IMR-90 (cell line): ENCODE measurements around the gene TSC22D4. TPM values are rescaled to one million over a fixed set of nuclear protein-coding genes. Genes with fewer than 3 reads are reported as not detected.

Source experiments
- ATAC-seq: fragments of 200-7000 bp; cut with Tn5 transposase; 2 replicates; pipeline ENCODE4 v1.9.1; 2020; ENCODE audit warnings: low read depth, mild to moderate bottlenecking, moderate library complexity
- BruUV-seq: library from RNA; stranded (reverse); fragments of 400-500 nt; replicated peaks from 2 replicates; lab custom pipeline; 2021; lab: Mats Ljungman, UMichigan
- CTCF ChIA-PET: fragments of 300-600 bp; formaldehyde crosslinking; extraction: SDS; loops from one replicate; lab custom pipeline; 2021; ENCODE audit warnings: antibody characterized with exemption; lab: Yijun Ruan, JAX
- POLR2A ChIA-PET: fragments of 300-600 bp; sonication (Branson Sonifier 250); formaldehyde crosslinking; loops from one replicate; lab custom pipeline; 2022; ENCODE audit warnings: antibody characterized with exemption; ENCODE audit not compliant: unreplicated experiment; lab: Charles Lee
- DNase-seq: peaks from one replicate; pipeline ENCODE4 v3.0.0; 2013
- H2AFZ ChIP-seq: replicated peaks from 2 replicates; pipeline ENCODE3; 2013; ENCODE audit warnings: low read length, mild to moderate bottlenecking; ENCODE audit not compliant: poor library complexity
- H2AK5ac ChIP-seq: 2 replicates; pipeline ENCODE4 v1.6.1; 2013; ENCODE audit warnings: low read depth, low read length, inconsistent platforms
- H2AK9ac ChIP-seq: replicated peaks from 2 replicates; pipeline ENCODE3; 2013; ENCODE audit warnings: mild to moderate bottlenecking, low read depth, low read length, moderate library complexity; ENCODE audit not compliant: poor library complexity
- H2BK120ac ChIP-seq: 2 replicates; pipeline ENCODE4 v1.6.1; 2013; ENCODE audit warnings: low read depth, low read length, inconsistent platforms
- H2BK15ac ChIP-seq: 3 replicates; pipeline ENCODE4 v1.6.1; 2013; ENCODE audit warnings: low read depth, low read length, inconsistent platforms
- H2BK20ac ChIP-seq: 2 replicates; pipeline ENCODE4 v1.6.1; 2013; ENCODE audit warnings: low read depth, mild to moderate bottlenecking, inconsistent platforms, low read length, moderate library complexity
- H2BK5ac ChIP-seq: 2 replicates; pipeline ENCODE4 v1.6.1; 2013; ENCODE audit warnings: mild to moderate bottlenecking, low read depth, low read length, inconsistent platforms; ENCODE audit not compliant: poor library complexity, severe bottlenecking
- H3K14ac ChIP-seq: replicated peaks from 2 replicates; pipeline ENCODE4 v1.6.1; 2013; ENCODE audit warnings: low read depth, low read length, inconsistent platforms
- H3K18ac ChIP-seq: 2 replicates; pipeline ENCODE4 v1.6.1; 2013; ENCODE audit warnings: low read depth, low read length, control low read depth
- H3K23ac ChIP-seq: 2 replicates; pipeline ENCODE4 v1.6.1; 2013; ENCODE audit warnings: low read depth, low read length, inconsistent platforms
- H3K27ac ChIP-seq: 2 replicates; pipeline ENCODE4 v1.5.1; 2013; ENCODE audit warnings: mild to moderate bottlenecking, control low read depth, low read length; ENCODE audit not compliant: insufficient read depth
- H3K27me3 ChIP-seq: 2 replicates; pipeline ENCODE4 v1.6.1; 2013; ENCODE audit warnings: low read length; ENCODE audit not compliant: control insufficient read depth, insufficient read depth
- H3K36me3 ChIP-seq: 2 replicates; pipeline ENCODE4 v1.6.1; 2013; ENCODE audit warnings: low read length, mixed read lengths; ENCODE audit not compliant: control insufficient read depth, insufficient read depth
- H3K4ac ChIP-seq: 2 replicates; pipeline ENCODE4 v1.6.1; 2013; ENCODE audit warnings: low read depth, low read length, inconsistent platforms
- H3K4me1 ChIP-seq: 2 replicates; pipeline ENCODE4 v1.6.1; 2013; ENCODE audit warnings: low read length, mixed read lengths; ENCODE audit not compliant: control insufficient read depth, insufficient read depth
- H3K4me2 ChIP-seq: 2 replicates; pipeline ENCODE4 v1.6.1; 2013; ENCODE audit warnings: low read depth, mild to moderate bottlenecking, control low read depth, low read length, moderate library complexity
- H3K4me3 ChIP-seq: 2 replicates; pipeline ENCODE4 v1.5.1; 2013; ENCODE audit warnings: low read depth, mild to moderate bottlenecking, control low read depth, low read length, moderate library complexity; ENCODE audit not compliant: insufficient read depth
- H3K56ac ChIP-seq: 2 replicates; pipeline ENCODE4 v1.6.1; 2013; ENCODE audit warnings: low read length, inconsistent platforms; ENCODE audit not compliant: insufficient read depth; ENCODE audit errors: extremely low read depth
- H3K79me1 ChIP-seq, 2 experiments: 2 replicates each; pipeline ENCODE4 v1.6.1; 2013; ENCODE audit warnings: low read length in 2 of 2, inconsistent platforms in 1 of 2, low read depth in 1 of 2
- H3K9ac ChIP-seq: 2 replicates; pipeline ENCODE4 v1.6.1; 2013; ENCODE audit warnings: low read depth, low read length, control low read depth
- H3K9me1 ChIP-seq: 2 replicates; pipeline ENCODE4 v1.6.1; 2013; ENCODE audit warnings: low read length, inconsistent platforms; ENCODE audit not compliant: insufficient read depth
- H3K9me3 ChIP-seq: 2 replicates; pipeline ENCODE4 v1.6.1; 2013; ENCODE audit warnings: low read length; ENCODE audit not compliant: control insufficient read depth, insufficient read depth
- H4K20me1 ChIP-seq: 2 replicates; pipeline ENCODE4 v1.6.1; 2013; ENCODE audit warnings: low read length, inconsistent platforms; ENCODE audit not compliant: insufficient read depth
- H4K5ac ChIP-seq: 2 replicates; pipeline ENCODE4 v1.6.1; 2013; ENCODE audit warnings: mild to moderate bottlenecking, low read depth, low read length, control low read depth
- H4K8ac ChIP-seq, 2 experiments: 2 replicates each; pipeline ENCODE4 v1.6.1; 2013; ENCODE audit warnings: low read depth in 2 of 2, low read length in 2 of 2, control low read depth in 1 of 2, inconsistent platforms in 1 of 2
- H4K91ac ChIP-seq: 2 replicates; pipeline ENCODE4 v1.6.1; 2013; ENCODE audit warnings: low read depth, low read length, inconsistent platforms; ENCODE audit not compliant: insufficient read depth
- BHLHE40 ChIP-seq: fragments of 150-350 bp; IDR thresholded peaks from 2 replicates; pipeline ENCODE4 v1.6.1; 2016; ENCODE audit warnings: mild to moderate bottlenecking, low read depth, low read length
- CEBPB ChIP-seq: IDR thresholded peaks from 2 replicates; pipeline ENCODE4 v1.6.1; 2012; ENCODE audit warnings: low read depth, low read length, improper control_type of control experiment
- CHD1 ChIP-seq: IDR thresholded peaks from 2 replicates; pipeline ENCODE4 v1.6.1; 2012; ENCODE audit warnings: low read depth, low read length, improper control_type of control experiment
- CTCF ChIP-seq: conservative IDR thresholded peaks from 2 replicates; pipeline ENCODE4 v1.5.1; 2012; ENCODE audit warnings: mild to moderate bottlenecking, low read depth, low read length, improper control_type of control experiment
- ELK1 ChIP-seq: fragments of 150-350 bp; IDR thresholded peaks from 2 replicates; pipeline ENCODE4 v1.6.1; 2016; ENCODE audit warnings: low read depth, mild to moderate bottlenecking, low read length, moderate library complexity, borderline replicate concordance
- FOS ChIP-seq: fragments of 150-350 bp; IDR thresholded peaks from 2 replicates; pipeline ENCODE4 v1.6.1; 2016; ENCODE audit warnings: low read depth, low read length
- MAFK ChIP-seq: IDR thresholded peaks from 2 replicates; pipeline ENCODE4 v1.6.1; 2012; ENCODE audit warnings: low read depth, low read length, improper control_type of control experiment
- MAZ ChIP-seq: IDR thresholded peaks from 2 replicates; pipeline ENCODE4 v1.6.1; 2012; ENCODE audit warnings: low read depth, mild to moderate bottlenecking, low read length, improper control_type of control experiment, moderate library complexity, borderline replicate concordance
- MXI1 ChIP-seq: IDR thresholded peaks from 2 replicates; pipeline ENCODE4 v1.6.1; 2012; ENCODE audit warnings: low read depth, mild to moderate bottlenecking, low read length, moderate library complexity, borderline replicate concordance
- NFE2L2 ChIP-seq: fragments of 150-350 bp; IDR thresholded peaks from 2 replicates; pipeline ENCODE4 v1.6.1; 2016; ENCODE audit warnings: low read depth, mild to moderate bottlenecking, low read length
- POLR2A ChIP-seq: IDR thresholded peaks from 2 replicates; pipeline ENCODE4 v1.6.1; 2012; ENCODE audit warnings: mild to moderate bottlenecking, low read depth, low read length
- RCOR1 ChIP-seq: IDR thresholded peaks from 2 replicates; pipeline ENCODE4 v1.6.1; 2012; ENCODE audit warnings: mild to moderate bottlenecking, low read length, improper control_type of control experiment; ENCODE audit not compliant: insufficient replicate concordance
- RFX5 ChIP-seq: IDR thresholded peaks from 2 replicates; pipeline ENCODE4 v1.8.0; 2012; ENCODE audit warnings: low read depth, mild to moderate bottlenecking, low read length, moderate library complexity
- SMC3 ChIP-seq: fragments of 150-350 bp; IDR thresholded peaks from 2 replicates; pipeline ENCODE4 v1.6.1; 2016; ENCODE audit warnings: low read depth, mild to moderate bottlenecking, antibody characterized with exemption, low read length, moderate library complexity
- WGBS, 2 experiments: methylation state at CpG; one replicate each; pipeline versions ENCODE4 v1.1.5 to v1.1.7; 2013; ENCODE audit warnings: missing lambda C conversion rate in 2 of 2; ENCODE audit not compliant: insufficient read length in 1 of 2; ENCODE audit errors: extremely low coverage in 2 of 2; 5-methylcytosine and 5-hydroxymethylcytosine counted together
- dilution Hi-C: fragments of 300-500 bp; cut with HindIII; formaldehyde crosslinking; loops from one replicate; pipeline ENCODE4 v1.14.3; 2018; ENCODE audit warnings: low sequenced_read_pairs; ENCODE audit not compliant: unreplicated experiment
- in situ Hi-C: fragments of 300-500 bp; cut with MboI; formaldehyde crosslinking; loops from 3 replicates; pipeline ENCODE4 v1.14.3; 2019; ENCODE audit warnings: low sequenced_read_pairs, inconsistent platforms, mixed read lengths
- intact Hi-C: fragments of 100-400 bp; cut with micrococcal nuclease; formaldehyde crosslinking; loops from 2 replicates; pipeline ENCODE4 v1.10.0; 2022
- polyA plus RNA-seq, 3 experiments: library from polyadenylated mRNA; depleted of rRNA; stranded (reverse); fragments of >200 nt; gene quantifications; 2 replicates each; pipeline ENCODE4 v1.2.3, GENCODE V29; 2012; ENCODE audit warnings: low replicate concordance in 1 of 3
- total RNA-seq: library from RNA; depleted of rRNA; stranded (reverse); fragments of >200 nt; gene quantifications from 2 replicates; pipeline ENCODE4 v1.2.3, GENCODE V29; 2012
- TF ChIP-seq, protein P1 (sequence below): fragments of 150-350 bp; IDR thresholded peaks from 2 replicates; pipeline ENCODE4 v1.6.1; 2017; ENCODE audit warnings: mild to moderate bottlenecking, antibody characterized with exemption, low read length, low read depth

Gene TSC22D4
- total and polyA plus RNA-seq, 2 of the 4 experiments (the other 2 are of a cell fraction) = 9.3 to 29.9 TPM

- DNase-seq = no peak
- Histone ChIP-seq H3K4ac (no peak overlapping the region), H3K18ac (no peak overlapping the region), H3K23ac (no peak overlapping the region), H3K4me2 (no peak overlapping the region), H3K27me3 (no peaks in the 10 kb centered on the region), H2BK5ac (no peak overlapping the region), H3K9ac (no peak overlapping the region), H2AFZ (no peak overlapping the region), H4K20me1 (peaks cover 33% of the 10 kb centered on the region), H2AK5ac (no peak overlapping the region), H4K8ac (no peak overlapping the region), H3K9me1 (no peaks in the 10 kb centered on the region), H2AK9ac (no peak overlapping the region), H3K79me1 (peaks cover 27 to 60% of the 10 kb centered on the region in 2 experiments; a peak in 3 of 4 replicates), H2BK15ac (no peak overlapping the region), H3K4me3 (no peak overlapping the region), H3K14ac (no peak overlapping the region), H3K27ac (no peak overlapping the region), H3K4me1 (peaks cover 19% of the 10 kb centered on the region), H2BK20ac (no peak overlapping the region), H4K91ac (no peak overlapping the region), H4K5ac (no peak overlapping the region), H3K36me3 (peaks cover 46% of the 10 kb centered on the region; the same call in 1 of the 2 replicates), H2BK120ac (no peak overlapping the region), H3K56ac (no peak overlapping the region), H3K9me3 (no peaks in the 10 kb centered on the region)
- CTCF ChIA-PET = no interaction called here
- in situ Hi-C loops = loop anchor here (5.0 to 25.0 kb wide), 3 partner anchors 90 to 390 kb away; partner anchors contain the start of genes GNB2, SLC12A9 and TRIP6
- intact Hi-C loops = no loop called here
- 61% methylated on average over 6 of the region's 16 CpGs; no CpG with 5 or more reads in 1 of the 2 experiments for WGBS, 2 experiments
- no TSS peak for BruUV-seq
- dilution Hi-C loops = no loop called here
- POLR2A ChIA-PET = no interaction called here
- no peak for ATAC-seq
- TF ChIP-seq MAZ = no peak
- TF ChIP-seq MAFK = no peak
- TF ChIP-seq SMC3 = no peak
- TF ChIP-seq CEBPB = no peak
- no peak for TF ChIP-seq MXI1
- no peak for TF ChIP-seq CHD1
- no peak for TF ChIP-seq FOS
- TF ChIP-seq RFX5 = no peak
- TF ChIP-seq RCOR1 = no peak
- TF ChIP-seq, protein P1, sequence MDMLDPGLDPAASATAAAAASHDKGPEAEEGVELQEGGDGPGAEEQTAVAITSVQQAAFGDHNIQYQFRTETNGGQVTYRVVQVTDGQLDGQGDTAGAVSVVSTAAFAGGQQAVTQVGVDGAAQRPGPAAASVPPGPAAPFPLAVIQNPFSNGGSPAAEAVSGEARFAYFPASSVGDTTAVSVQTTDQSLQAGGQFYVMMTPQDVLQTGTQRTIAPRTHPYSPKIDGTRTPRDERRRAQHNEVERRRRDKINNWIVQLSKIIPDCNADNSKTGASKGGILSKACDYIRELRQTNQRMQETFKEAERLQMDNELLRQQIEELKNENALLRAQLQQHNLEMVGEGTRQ = no peak
- TF ChIP-seq POLR2A = no peak
- TF ChIP-seq NFE2L2 = no peak
- no peak for TF ChIP-seq ELK1
- no peak for TF ChIP-seq BHLHE40
- no peak for TF ChIP-seq CTCF
Measured at GRCh38 chr7:100472121-100472851, 6.7 kb downstream of the TSC22D4 start.
